Nephron progenitor cell (in vitro differentiated cells): ENCODE data around the gene GARIN5B.
A peak's percentile ranks its signal among the peaks of the same experiment; 100 is the strongest.

Source experiments
- DNase-seq: peaks from one replicate; pipeline ENCODE4 v3.0.0; 2021
- H3K27ac Mint-ChIP-seq: 2 replicates; pipeline ENCODE4 v1.8.0; 2021; ENCODE audit warnings: mild to moderate bottlenecking, moderate library complexity, mixed read lengths
- H3K27me3 Mint-ChIP-seq: 2 replicates; pipeline ENCODE4 v1.8.0; 2021; ENCODE audit warnings: mild to moderate bottlenecking, low read depth, mixed read lengths; ENCODE audit not compliant: poor library complexity
- H3K36me3 Mint-ChIP-seq: 2 replicates; pipeline ENCODE4 v1.8.0; 2021; ENCODE audit warnings: low read depth, mixed read lengths
- H3K4me1 Mint-ChIP-seq: 2 replicates; pipeline ENCODE4 v1.8.0; 2021; ENCODE audit warnings: mixed read lengths
- H3K4me3 Mint-ChIP-seq: 2 replicates; pipeline ENCODE4 v1.8.0; 2021; ENCODE audit warnings: mild to moderate bottlenecking, moderate library complexity, mixed read lengths
- H3K9me3 Mint-ChIP-seq: 2 replicates; pipeline ENCODE4 v1.8.0; 2021; ENCODE audit warnings: mild to moderate bottlenecking, moderate library complexity, mixed read lengths
- CTCF ChIP-seq: fragments of 200-600 bp; sonication (generic); IDR thresholded peaks from 2 replicates; pipeline ENCODE4 v1.5.0; 2021; ENCODE audit warnings: antibody characterized with exemption

Gene GARIN5B

GRCh38 chr19:55321466-55322137 is 41.5 kb downstream of the GARIN5B start:
- no peak for DNase-seq
- Mint-ChIP-seq H3K36me3 (no peaks in the 10 kb centered on the region), H3K9me3 (no peaks in the 10 kb centered on the region), H3K27ac (no peak overlapping the region), H3K27me3 (peaks cover 15% of the 10 kb centered on the region), H3K4me3 (no peak overlapping the region), H3K4me1 (peaks cover 27% of the 10 kb centered on the region)
- no peak for TF ChIP-seq CTCF

- H3K27me3 Mint-ChIP-seq: peaks cover 15% of the 10 kb centered on the region
- H3K4me3 Mint-ChIP-seq: no peak overlapping the region
- TF ChIP-seq CTCF: no peak
- DNase-seq: no peak
- no peaks in the 10 kb centered on the region for H3K9me3 Mint-ChIP-seq
- H3K36me3 Mint-ChIP-seq: no peaks in the 10 kb centered on the region
- peaks cover 32% of the 10 kb centered on the region for H3K4me1 Mint-ChIP-seq
- no peak overlapping the region for H3K27ac Mint-ChIP-seq
Measured at GRCh38 chr19:55320844-55321419, 42.1 kb downstream of the GARIN5B start.

- no peak overlapping the region for H3K27ac Mint-ChIP-seq
- no peaks in the 10 kb centered on the region for H3K9me3 Mint-ChIP-seq
- peaks cover 31% of the 10 kb centered on the region for H3K4me1 Mint-ChIP-seq
- DNase-seq: peak; percentile 81
- H3K36me3 Mint-ChIP-seq: no peaks in the 10 kb centered on the region
- peaks cover 15% of the 10 kb centered on the region for H3K27me3 Mint-ChIP-seq
- H3K4me3 Mint-ChIP-seq: peak overlapping the region; percentile 79
- TF ChIP-seq CTCF: no peak
Measured at GRCh38 chr19:55319785-55320184, 43.3 kb downstream of the GARIN5B start.

- no peak for TF ChIP-seq CTCF
- Mint-ChIP-seq H3K4me1 (peaks cover 33% of the 10 kb centered on the region), H3K9me3 (no peaks in the 10 kb centered on the region), H3K36me3 (peaks cover 7% of the 10 kb centered on the region), H3K4me3 (no peak overlapping the region), H3K27me3 (peaks cover 7% of the 10 kb centered on the region), H3K27ac (no peak overlapping the region)
- no peak for DNase-seq
Measured at GRCh38 chr19:55316646-55317045, 46.4 kb downstream of the GARIN5B start.

GRCh38 chr19:55315956-55316525 is 47.0 kb downstream of the GARIN5B start:
- no peak for TF ChIP-seq CTCF
- no peak for DNase-seq
- H3K9me3 Mint-ChIP-seq: no peaks in the 10 kb centered on the region
- peaks cover 7% of the 10 kb centered on the region for H3K27me3 Mint-ChIP-seq
- H3K4me1 Mint-ChIP-seq: peaks cover 33% of the 10 kb centered on the region
- H3K4me3 Mint-ChIP-seq: no peak overlapping the region
- H3K36me3 Mint-ChIP-seq: peaks cover 7% of the 10 kb centered on the region
- no peak overlapping the region for H3K27ac Mint-ChIP-seq
